Hepatic stellate cell (primary cell): ENCODE data around the gene THSD7B.

Source experiments
- DNase-seq: peaks from one replicate; pipeline ENCODE4 v3.0.0; 2011; ENCODE audit warnings: low spot score

Gene THSD7B

DNA sequence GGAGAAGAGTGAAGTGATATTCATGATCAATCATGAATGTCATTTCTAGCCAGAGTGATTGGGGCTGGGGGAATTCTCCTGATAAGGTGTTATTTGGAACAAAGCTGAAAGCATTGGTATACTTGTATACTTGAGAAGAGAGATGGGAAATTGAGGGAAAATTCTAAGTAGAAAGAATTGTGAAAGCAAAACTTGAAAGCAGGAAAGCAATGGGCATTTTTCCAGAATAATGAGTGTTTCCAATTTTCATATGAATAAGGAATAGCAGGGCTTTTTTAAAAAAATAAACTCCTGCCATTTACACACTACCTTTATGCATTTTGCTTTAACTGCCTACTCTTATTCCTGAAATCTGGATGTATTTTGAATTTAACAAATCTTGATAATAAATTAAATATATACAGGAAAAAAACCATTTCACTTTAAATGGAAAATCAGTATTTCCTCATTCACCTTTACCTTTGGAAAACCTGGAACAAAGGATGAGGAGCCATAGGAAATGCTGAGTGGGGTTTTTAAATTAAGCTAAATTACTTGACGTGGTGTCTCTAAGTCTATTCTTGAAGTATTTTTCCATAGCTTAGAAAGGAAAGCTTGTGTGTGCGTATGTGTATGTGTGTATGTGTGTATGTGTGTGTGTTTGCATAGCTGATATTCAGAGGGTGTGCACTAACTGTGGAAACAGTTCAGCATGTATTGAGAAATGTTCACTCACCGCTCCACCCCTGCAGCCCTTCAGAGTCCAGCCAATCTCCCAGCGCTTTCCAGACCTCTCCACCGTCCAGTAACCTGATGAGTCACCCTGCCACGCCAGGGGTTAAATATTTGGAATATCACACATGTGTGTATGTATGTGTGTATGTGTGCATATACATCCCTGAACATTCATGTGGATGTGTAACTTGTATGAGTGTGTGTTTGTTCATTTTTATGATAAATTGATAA, 427.3 kb downstream of the THSD7B start:
- DNase-seq = no peak

DNA sequence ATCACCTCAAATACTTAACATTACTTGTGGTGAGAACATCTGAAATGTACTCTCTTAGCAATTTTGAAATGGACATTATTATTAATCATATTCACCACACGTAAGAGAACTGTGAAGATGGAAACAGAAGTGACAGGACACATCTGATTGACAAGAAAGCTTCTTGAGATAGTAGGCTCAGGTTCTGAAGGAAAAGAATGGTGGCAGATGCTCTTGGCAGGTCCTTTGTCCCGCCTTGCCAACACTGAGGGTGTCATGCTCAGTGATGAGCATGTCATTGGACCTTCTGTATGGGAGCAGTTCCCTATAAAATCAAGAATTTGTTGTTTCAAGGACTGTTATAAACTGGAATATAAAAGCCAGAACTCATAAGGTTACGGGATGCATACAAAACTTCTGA, 428.1 kb downstream of the THSD7B start:
- no peak for DNase-seq

DNA sequence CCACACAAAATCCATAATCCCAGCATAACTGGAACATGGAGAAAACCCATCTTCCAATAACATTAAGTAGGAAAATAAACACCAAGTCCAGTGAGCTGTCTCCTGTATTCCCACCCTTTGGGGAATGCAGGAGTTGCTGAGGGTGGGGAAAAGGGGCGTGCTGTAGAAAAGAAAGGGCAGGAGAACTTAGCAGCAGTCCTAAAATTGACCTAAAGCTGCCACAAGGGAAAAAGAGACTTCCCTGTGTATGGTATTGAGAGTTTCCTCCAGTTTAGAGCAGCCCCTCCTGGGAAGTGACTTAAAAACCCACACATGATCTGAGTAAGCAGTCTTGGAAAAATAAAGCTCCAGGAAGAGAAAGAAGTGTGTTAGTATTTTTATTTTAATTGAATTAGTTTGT, 428.8 kb downstream of the THSD7B start:
- no peak for DNase-seq

DNA sequence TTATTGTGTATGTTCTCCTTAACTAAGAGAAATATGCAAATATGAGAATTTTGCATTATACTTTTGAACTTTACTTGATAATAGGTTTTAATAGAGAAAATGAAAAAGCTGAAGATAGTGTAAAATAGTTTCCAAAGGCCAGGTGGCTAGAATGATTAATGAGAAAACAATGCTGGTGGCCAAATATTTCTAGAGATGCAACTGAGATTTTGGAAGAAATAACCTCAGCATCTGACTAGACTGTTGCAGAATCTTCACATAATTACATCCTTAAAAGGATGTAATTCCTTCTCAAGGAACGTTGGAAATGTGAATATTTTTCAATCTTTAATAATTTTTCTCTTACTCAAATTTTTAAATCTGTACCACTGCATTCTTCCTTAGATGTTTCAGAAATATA, 434.4 kb downstream of the THSD7B start:
- DNase-seq = no peak

GRCh38 chr2:137202318-137202717, 437.0 kb downstream of the THSD7B start:
- no peak for DNase-seq

GRCh38 chr2:137205324-137205723, 440.0 kb downstream of the THSD7B start:
- no peak for DNase-seq

- DNase-seq = no peak
Observed at GRCh38 chr2:137206069-137206468, 440.7 kb downstream of the THSD7B start.

GRCh38 chr2:137207030-137207429, 441.7 kb downstream of the THSD7B start:
- DNase-seq = no peak

DNA sequence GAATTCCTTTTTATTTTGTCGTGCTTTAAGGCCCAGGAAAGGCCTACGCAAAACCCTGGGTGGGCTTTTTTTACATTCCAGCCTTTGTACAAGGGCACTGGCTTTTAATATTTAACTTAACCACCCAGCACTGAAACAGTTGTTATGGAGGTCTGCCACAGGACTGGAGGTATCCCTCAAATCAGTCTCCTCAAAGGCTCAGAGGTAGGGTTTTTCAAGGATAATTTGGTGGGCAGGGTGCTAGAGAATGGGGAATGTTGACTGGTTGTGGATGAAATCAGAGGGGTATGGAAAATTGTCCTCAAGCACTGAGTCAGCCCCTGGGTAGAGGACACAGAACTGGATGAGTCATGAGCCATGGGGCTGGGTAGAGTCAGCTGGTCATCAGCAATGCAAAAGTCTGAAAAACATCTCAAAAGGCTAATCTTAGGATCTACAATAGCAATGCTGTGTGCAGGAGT, 443.1 kb downstream of the THSD7B start:
- DNase-seq = no peak

- no peak for DNase-seq
Observed at GRCh38 chr2:137210039-137210438, 444.7 kb downstream of the THSD7B start.

GRCh38 chr2:137211761-137212160, 446.4 kb downstream of the THSD7B start:
- no peak for DNase-seq

DNA sequence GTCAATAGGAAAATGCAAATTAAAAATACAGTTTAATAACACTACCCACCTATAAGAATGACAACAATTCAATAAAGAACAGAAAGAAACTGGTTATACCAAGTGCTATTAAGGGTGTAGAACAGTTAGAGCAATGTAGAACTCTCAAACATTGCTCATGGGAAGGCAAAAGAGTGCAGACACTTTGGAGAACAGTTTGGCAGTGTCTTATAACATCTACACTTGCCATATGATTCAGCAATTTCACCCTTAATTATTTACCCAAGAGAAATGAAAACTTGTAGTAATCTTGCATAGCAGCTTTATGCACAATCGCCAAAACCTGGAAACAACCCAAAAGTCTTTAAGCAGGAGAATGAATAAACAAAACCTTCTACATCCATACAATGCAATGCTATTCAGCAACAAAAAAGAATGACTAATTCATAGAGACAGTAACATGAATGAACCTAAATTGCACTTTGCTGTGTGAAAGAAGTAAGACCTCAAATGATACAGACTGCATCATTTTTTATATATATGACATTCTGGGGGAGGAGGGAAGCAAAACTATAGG, 455.2 kb downstream of the THSD7B start:
- no peak for DNase-seq

GRCh38 chr2:137221797-137222492, 456.6 kb downstream of the THSD7B start:
- DNase-seq = no peak

- no peak for DNase-seq
Observed at GRCh38 chr2:137223722-137224121, 458.4 kb downstream of the THSD7B start.

- no peak for DNase-seq
Observed at GRCh38 chr2:137228566-137228965, 463.2 kb downstream of the THSD7B start.

- DNase-seq = no peak
Observed at GRCh38 chr2:137229834-137230233, 464.5 kb downstream of the THSD7B start.

GRCh38 chr2:137231628-137232027, 466.3 kb downstream of the THSD7B start:
- no peak for DNase-seq

DNA sequence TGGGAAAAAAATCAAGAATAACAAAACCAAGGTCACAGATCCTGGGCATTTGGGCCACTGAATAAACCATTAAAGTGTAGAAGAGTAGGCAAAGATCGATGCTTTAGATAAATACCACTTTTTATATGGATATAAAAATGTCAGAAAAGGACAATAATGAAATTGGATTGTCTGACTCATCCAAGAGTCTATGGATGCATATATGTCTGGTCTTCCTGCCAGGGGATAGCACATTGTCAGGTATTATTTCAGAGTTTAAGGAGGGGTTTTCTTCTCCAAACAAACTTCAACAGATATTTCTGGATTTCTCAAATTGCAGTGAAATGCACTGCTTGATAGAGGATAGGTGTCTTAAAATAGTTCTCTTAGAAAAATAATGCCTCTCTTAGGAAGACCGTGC, 466.7 kb downstream of the THSD7B start:
- DNase-seq = no peak

DNA sequence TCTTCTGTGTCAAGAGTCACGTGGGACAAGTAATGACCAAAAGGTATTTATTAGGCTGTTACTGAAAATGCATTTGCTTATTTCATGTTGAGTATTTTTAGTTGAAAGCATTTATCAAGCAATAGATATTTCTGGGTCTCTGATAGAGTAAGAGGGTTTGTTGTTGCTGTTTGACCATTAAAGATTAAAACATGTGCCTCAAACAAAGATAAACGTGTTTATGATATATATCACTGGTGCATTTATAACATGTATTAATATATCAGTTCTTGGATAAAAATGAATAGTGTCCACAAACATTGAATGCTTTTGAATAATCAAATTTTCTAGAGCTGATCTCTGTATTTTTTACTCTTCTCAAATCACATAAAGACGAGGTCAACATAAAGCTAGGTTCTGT, 467.7 kb downstream of the THSD7B start:
- DNase-seq = no peak

DNA sequence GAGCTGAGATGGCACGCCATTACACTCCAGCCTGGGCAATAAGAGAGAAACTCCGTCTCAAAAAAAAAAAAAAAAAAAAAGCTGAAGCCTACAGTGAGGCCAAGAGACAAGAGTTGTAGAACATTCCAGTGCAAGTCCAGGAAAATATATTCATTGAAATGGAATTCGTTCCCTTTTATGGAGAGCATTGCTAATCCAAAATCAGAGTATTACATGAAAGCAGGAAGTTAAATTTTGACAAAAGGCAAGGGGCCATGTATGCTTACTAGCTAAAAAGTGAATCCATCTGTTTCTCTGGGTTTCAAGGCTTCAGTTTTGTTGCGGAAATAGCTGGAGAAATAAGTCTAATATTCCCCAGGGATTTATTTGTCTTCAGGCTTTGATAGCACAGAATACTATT, 471.7 kb downstream of the THSD7B start:
- DNase-seq = peak; percentile 56

- no peak for DNase-seq
Observed at GRCh38 chr2:137238065-137238464, 472.7 kb downstream of the THSD7B start.

- DNase-seq = no peak
Observed at GRCh38 chr2:137249463-137250130, 484.3 kb downstream of the THSD7B start.
